ENCODE data around the gene DDR1.
"Not testable (repeated sequence)": the region's sequence is repeated elsewhere in the genome, so short reads cannot be mapped to it uniquely, and the experiment has no call there.

Gene DDR1

GRCh38 chr6:30883685-30884520 lies at the start of gene DDR1:
Gene DDR1 (plus strand): TSS chr6:30884519. CDS start chr6:30888730, 4,211 bp downstream.
- no peak for FAIRE-seq

GRCh38 chr6:30834646-30835045 lies 49.7 kb upstream of the DDR1 start:
- no peak for FAIRE-seq
- no peak for DNase-seq (ENCODE audit: low spot score)

More at GRCh38 chr6:30883685-30884520, at the start of gene DDR1:
- no peak for DNase-seq (ENCODE audit: low spot score)

- no peak for FAIRE-seq
- no peak for DNase-seq (ENCODE audit: low spot score)
These were observed 48.7 kb upstream of the DDR1 start for GRCh38 chr6:30835576-30835975.

GRCh38 chr6:30836431-30836866 lies 47.9 kb upstream of the DDR1 start:
- DNase-seq (ENCODE audit: low spot score) (no peak), FAIRE-seq (no peak)

GRCh38 chr6:30836957-30837356 lies 47.4 kb upstream of the DDR1 start:
- FAIRE-seq (no peak), DNase-seq (ENCODE audit: low spot score) (no peak)

- no peak for FAIRE-seq
- no peak for DNase-seq (ENCODE audit: low spot score)
These were observed 46.9 kb upstream of the DDR1 start for GRCh38 chr6:30837432-30837831.

GRCh38 chr6:30837870-30838269 lies 46.4 kb upstream of the DDR1 start:
- FAIRE-seq (no peak), DNase-seq (ENCODE audit: low spot score) (no peak)

GRCh38 chr6:30839671-30840070 lies 44.6 kb upstream of the DDR1 start:
- no peak for FAIRE-seq
- no peak for DNase-seq (ENCODE audit: low spot score)

- DNase-seq (ENCODE audit: low spot score) = no peak
- no peak for FAIRE-seq
These were observed 44.0 kb upstream of the DDR1 start for GRCh38 chr6:30840084-30840934.

GRCh38 chr6:30840935-30841643 lies 43.2 kb upstream of the DDR1 start:
- no peak for FAIRE-seq
- no peak for DNase-seq (ENCODE audit: low spot score)

GRCh38 chr6:30841644-30842504 lies 42.4 kb upstream of the DDR1 start:
- DNase-seq (ENCODE audit: low spot score) (no peak), FAIRE-seq (no peak)

GRCh38 chr6:30842754-30843610 lies 41.3 kb upstream of the DDR1 start:
- FAIRE-seq = no peak
- no peak for DNase-seq (ENCODE audit: low spot score)

GRCh38 chr6:30843611-30843998 lies 40.7 kb upstream of the DDR1 start:
- DNase-seq (ENCODE audit: low spot score) (no peak), FAIRE-seq (no peak)

- no peak for DNase-seq (ENCODE audit: low spot score)
- no peak for FAIRE-seq
These were observed 40.2 kb upstream of the DDR1 start for GRCh38 chr6:30844118-30844535.

- FAIRE-seq (no peak), DNase-seq (ENCODE audit: low spot score) (no peak)
These were observed 39.1 kb upstream of the DDR1 start for GRCh38 chr6:30845183-30845582.

- FAIRE-seq (no peak), DNase-seq (ENCODE audit: low spot score) (no peak)
These were observed 36.8 kb upstream of the DDR1 start for GRCh38 chr6:30847421-30847970.

GRCh38 chr6:30847971-30848436 lies 36.3 kb upstream of the DDR1 start:
- FAIRE-seq = no peak

GRCh38 chr6:30849903-30850651 lies 34.2 kb upstream of the DDR1 start:
- DNase-seq (ENCODE audit: low spot score) (no peak), FAIRE-seq (no peak)

More at GRCh38 chr6:30847971-30848436, 36.3 kb upstream of the DDR1 start:
- DNase-seq (ENCODE audit: low spot score) = no peak

- not testable (repeated sequence) for FAIRE-seq; DNase-seq (ENCODE audit: low spot score)
These were observed 31.9 kb upstream of the DDR1 start for GRCh38 chr6:30852459-30852858.

Data from RCC 7860 (cell line).